ENCODE results near the gene EXOSC1.
A peak's percentile ranks its signal among the peaks of the same experiment; 100 is the strongest.

EXOSC1 gene

GRCh38 chr10:97407211-97407951 lies 38.4 kb downstream of the EXOSC1 start:
- DNase-seq: peak; percentile 84 to 90 (median 85)

GRCh38 chr10:97406483-97406882 lies 39.3 kb downstream of the EXOSC1 start:
- DNase-seq: peak in 2 of 3 donors; percentile 11 to 43

- DNase-seq: peak; percentile 83 to 85 (median 84)
Measured at GRCh38 chr10:97406064-97406463, 39.7 kb downstream of the EXOSC1 start.

- DNase-seq: no peak
Measured at GRCh38 chr10:97404044-97404443, 41.8 kb downstream of the EXOSC1 start.

- DNase-seq: no peak
Measured at GRCh38 chr10:97401455-97401919, 44.3 kb downstream of the EXOSC1 start.

- DNase-seq: peak; percentile 96 to 100 (median 99)
Measured at GRCh38 chr10:97400665-97401454, 44.9 kb downstream of the EXOSC1 start, which contains the start of gene RRP12. Gene RRP12 (minus strand): TSS chr10:97401340. CDS start chr10:97401231, 109 bp downstream.

- peak; percentile 67 to 85 (median 71) for DNase-seq
Measured at GRCh38 chr10:97399843-97400545, 45.8 kb downstream of the EXOSC1 start.

- no peak for DNase-seq
Measured at GRCh38 chr10:97396056-97396455, 49.8 kb downstream of the EXOSC1 start.

- no peak for DNase-seq
Measured at GRCh38 chr10:97393034-97393573, 52.7 kb downstream of the EXOSC1 start.

GRCh38 chr10:97390091-97390490 lies 55.7 kb downstream of the EXOSC1 start:
- peak in 2 of 3 donors; percentile 21 to 22 for DNase-seq

- DNase-seq: peak in 1 of 3 donors; percentile 48
Measured at GRCh38 chr10:97388152-97388551, 57.7 kb downstream of the EXOSC1 start.
